Fibroblast of mammary gland (primary cell): ENCODE results near the gene SLC25A36.
A peak's percentile ranks its signal among the peaks of the same experiment; 100 is the strongest.

Source experiments
- DNase-seq: peaks from one replicate; pipeline ENCODE4 v3.0.0-alpha.2; 2010; ENCODE audit warnings: low read depth
- H3K4me3 ChIP-seq: 2 replicates; pipeline ENCODE4 v1.5.1; 2011; ENCODE audit warnings: low read depth, mild to moderate bottlenecking, low read length, moderate library complexity; ENCODE audit not compliant: control insufficient read depth
- CTCF ChIP-seq: conservative IDR thresholded peaks from 2 replicates; pipeline ENCODE4 v1.5.1; 2011; ENCODE audit warnings: low read depth, low read length, inconsistent platforms; ENCODE audit not compliant: control insufficient read depth, insufficient read depth

Gene SLC25A36

GRCh38 chr3:140916603-140917002, 25.0 kb upstream of the SLC25A36 start:
- no peak overlapping the region for H3K4me3 ChIP-seq
- no peak for TF ChIP-seq CTCF
- no peak for DNase-seq

GRCh38 chr3:140917772-140918171, 23.9 kb upstream of the SLC25A36 start:
- DNase-seq: no peak
- no peak overlapping the region for H3K4me3 ChIP-seq
- TF ChIP-seq CTCF: no peak

- H3K4me3 ChIP-seq: no peak overlapping the region
- TF ChIP-seq CTCF: no peak
- peak; percentile 53 for DNase-seq
These were observed 21.6 kb upstream of the SLC25A36 start for GRCh38 chr3:140920029-140920428.

- no peak overlapping the region for H3K4me3 ChIP-seq
- DNase-seq: peak; percentile 49
- peak; percentile 58 for TF ChIP-seq CTCF
These were observed 19.0 kb upstream of the SLC25A36 start for GRCh38 chr3:140922634-140923033.

- no peak for TF ChIP-seq CTCF
- DNase-seq: no peak
- no peak overlapping the region for H3K4me3 ChIP-seq
These were observed 17.4 kb upstream of the SLC25A36 start for GRCh38 chr3:140924097-140924873.

DNA sequence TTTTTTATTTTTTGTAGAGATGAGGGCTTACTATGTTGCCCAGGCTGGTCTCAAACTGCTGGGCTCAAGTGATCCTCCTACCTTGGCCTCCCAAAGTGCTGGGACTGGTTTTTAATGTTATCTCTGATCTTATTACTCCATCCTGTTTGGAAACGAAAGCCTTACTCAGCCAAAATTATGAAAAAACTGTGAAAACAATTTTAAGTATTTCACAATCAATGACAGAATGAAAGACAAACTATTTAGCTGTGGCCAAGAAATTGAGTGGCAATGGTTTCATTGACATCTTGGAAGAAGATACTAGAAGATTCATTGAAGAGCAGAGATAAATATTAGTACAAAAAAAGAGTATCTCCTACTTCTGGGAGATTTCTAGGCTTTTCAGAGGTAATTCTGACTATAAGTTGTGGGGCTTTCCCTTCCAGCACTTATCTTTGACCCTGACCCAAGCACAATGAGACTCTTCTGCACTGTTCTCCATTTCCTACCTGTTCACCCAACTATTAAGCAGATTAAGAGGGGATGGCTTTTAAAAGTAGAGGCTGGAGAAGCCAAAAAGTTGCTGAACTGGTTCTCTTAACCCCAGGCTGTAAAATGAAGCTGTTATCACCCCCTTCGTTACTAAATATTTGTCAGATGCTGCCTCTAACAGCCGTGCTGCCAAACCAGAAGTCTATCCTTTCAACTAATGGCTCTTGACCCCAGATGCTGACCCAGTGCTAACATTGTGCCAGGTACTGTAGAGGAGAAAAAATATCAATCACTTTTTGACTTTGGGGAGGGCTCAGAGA, 14.2 kb upstream of the SLC25A36 start:
- no peak for DNase-seq
- no peak overlapping the region for H3K4me3 ChIP-seq
- TF ChIP-seq CTCF: no peak
